GM12873 (cell line): ENCODE data around the gene TAAR8.

Experiments used
- CTCF ChIP-seq: IDR thresholded peaks from 2 replicates; pipeline ENCODE4 v1.5.1; 2012; ENCODE audit warnings: low read depth, mild to moderate bottlenecking, moderate library complexity, low read length, control low read depth; ENCODE audit not compliant: insufficient read depth; ENCODE audit errors: missing control alignments

The TAAR8 gene

GRCh38 chr6:132551214-132551613 lies 1.3 kb upstream of the TAAR8 start:
- no peak for TF ChIP-seq CTCF

GRCh38 chr6:132566404-132566803 lies 13.9 kb downstream of the TAAR8 start:
- no peak for TF ChIP-seq CTCF

- TF ChIP-seq CTCF = no peak
Observed at GRCh38 chr6:132567566-132567965, 15.1 kb downstream of the TAAR8 start.

- TF ChIP-seq CTCF = no peak
Observed at GRCh38 chr6:132568611-132569010, 16.1 kb downstream of the TAAR8 start.

- no peak for TF ChIP-seq CTCF
Observed at GRCh38 chr6:132569170-132569569, 16.7 kb downstream of the TAAR8 start.

GRCh38 chr6:132570221-132570777 lies 17.8 kb downstream of the TAAR8 start, which contains the start of gene TAAR6:
TAAR6 (plus strand) TSS chr6:132570322; CDS start chr6:132570322, 0 bp downstream.
- TF ChIP-seq CTCF = no peak

GRCh38 chr6:132571774-132572173 lies 19.3 kb downstream of the TAAR8 start:
- TF ChIP-seq CTCF = no peak

- TF ChIP-seq CTCF = no peak
Observed at GRCh38 chr6:132584698-132585097, 32.2 kb downstream of the TAAR8 start.
